ENCODE measurements around the gene SPRR5. TPM values are rescaled to one million over a fixed set of nuclear protein-coding genes. Genes with fewer than 3 reads are reported as not detected.

Gene SPRR5
- polyA plus RNA-seq, 1 donor (not counting 4 experiments of a cell fraction or from before 2014, with no cell fraction given): 0.30 TPM

- Histone ChIP-seq H3K4me3 (ENCODE audit: control insufficient read depth in 2 of 3, extremely low read depth in 1 of 3, insufficient read depth in 2 of 3, low read depth in 1 of 3, low read length in 3 of 3) (no peak overlapping the region), H3K36me3 (ENCODE audit: control insufficient read depth in 2 of 2, extremely low read depth in 1 of 2, insufficient read depth in 2 of 2, low read length in 2 of 2) (no peaks in the 10 kb centered on the region), H3K4me1 (ENCODE audit: control insufficient read depth, extremely low read depth, insufficient read depth, low read length) (peaks cover 13% of the 10 kb centered on the region), H3K4me2 (ENCODE audit: control insufficient read depth, extremely low read depth, insufficient read depth, low read depth, low read length) (no peak overlapping the region), H3K27ac (ENCODE audit: control insufficient read depth, insufficient read depth, low read length) (no peak overlapping the region), H3K27me3 (ENCODE audit: control insufficient read depth, extremely low read depth, insufficient read depth, low read length) (no peaks in the 10 kb centered on the region), H3K9ac (ENCODE audit: control insufficient read depth, extremely low read depth, insufficient read depth, low read length) (no peak overlapping the region), H4K20me1 (ENCODE audit: control insufficient read depth, extremely low read depth, insufficient read depth, low read length) (no peaks in the 10 kb centered on the region), H3K9me3 (ENCODE audit: control insufficient read depth, low read depth, low read length) (no peaks in the 10 kb centered on the region), H2AFZ (ENCODE audit: control insufficient read depth, low read length) (no peak overlapping the region), H3K79me2 (ENCODE audit: control insufficient read depth, insufficient read depth, low read length) (no peaks in the 10 kb centered on the region), H3K9me1 (ENCODE audit: control insufficient read depth, extremely low read depth, insufficient read depth, low read length) (no peaks in the 10 kb centered on the region)
- FAIRE-seq: no peak
- dilution Hi-C loops (cut with MboI; ENCODE audit: extremely low pct_ligation_motif_present, low sequenced_read_pairs): no loop called here
- TF ChIP-seq EZH2 (IDR thresholded peaks at IDR 0.05; ENCODE audit: low read length) (no peak), CTCF (optimal IDR thresholded peaks at IDR 0.05 in 1 of 3, IDR thresholded peaks at IDR 0.05 in 1 of 3, conservative IDR thresholded peaks at IDR 0.05 in 1 of 3; ENCODE audit: extremely low read depth in 1 of 3, insufficient read depth in 2 of 3, low read length in 3 of 3) (no peak)
- DNase-seq (ENCODE audit: low read depth, low spot score): no peak
These were observed 29.7 kb downstream of the SPRR5 start for GRCh38 chr1:152976688-152977087.

DNA sequence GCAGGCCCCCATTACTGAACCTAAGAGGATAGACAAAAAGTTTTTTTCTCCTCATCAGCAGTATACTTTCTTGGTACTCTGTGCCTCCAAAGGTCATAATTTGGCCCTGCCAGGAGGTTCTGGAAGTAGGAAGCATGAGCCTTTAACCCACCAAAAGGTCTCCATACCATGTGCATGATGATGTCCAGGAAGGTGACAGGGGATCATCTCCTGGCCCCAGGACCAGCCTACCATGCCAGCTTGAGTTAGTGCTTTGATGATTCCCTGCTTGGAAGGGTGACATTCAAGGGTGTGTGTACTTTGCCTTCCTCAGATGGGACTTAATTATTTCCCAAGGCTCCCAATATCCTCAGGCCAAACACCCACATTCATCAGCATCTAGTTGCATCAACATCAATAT, 30.6 kb downstream of the SPRR5 start:
- no peak for FAIRE-seq
- dilution Hi-C loops (cut with MboI; ENCODE audit: extremely low pct_ligation_motif_present, low sequenced_read_pairs): no loop called here

More for the DNA sequence above, 30.6 kb downstream of the SPRR5 start:
- TF ChIP-seq CTCF (optimal IDR thresholded peaks at IDR 0.05 in 1 of 3, IDR thresholded peaks at IDR 0.05 in 1 of 3, conservative IDR thresholded peaks at IDR 0.05 in 1 of 3; ENCODE audit: extremely low read depth in 1 of 3, insufficient read depth in 2 of 3, low read length in 3 of 3) (no peak), EZH2 (IDR thresholded peaks at IDR 0.05; ENCODE audit: low read length) (no peak)
- no peak overlapping the region for H3K4me3 ChIP-seq (ENCODE audit: control insufficient read depth in 2 of 3, extremely low read depth in 1 of 3, insufficient read depth in 2 of 3, low read depth in 1 of 3, low read length in 3 of 3)
- H3K4me2 ChIP-seq (ENCODE audit: control insufficient read depth, extremely low read depth, insufficient read depth, low read depth, low read length): no peak overlapping the region
- H2AFZ ChIP-seq (ENCODE audit: control insufficient read depth, low read length): no peak overlapping the region
- H3K27me3 ChIP-seq (ENCODE audit: control insufficient read depth, extremely low read depth, insufficient read depth, low read length): no peaks in the 10 kb centered on the region
- H3K27ac ChIP-seq (ENCODE audit: control insufficient read depth, insufficient read depth, low read length): no peak overlapping the region
- H3K9me3 ChIP-seq (ENCODE audit: control insufficient read depth, low read depth, low read length): no peaks in the 10 kb centered on the region
- no peaks in the 10 kb centered on the region for H4K20me1 ChIP-seq (ENCODE audit: control insufficient read depth, extremely low read depth, insufficient read depth, low read length)
- H3K9ac ChIP-seq (ENCODE audit: control insufficient read depth, extremely low read depth, insufficient read depth, low read length): no peak overlapping the region
- H3K36me3 ChIP-seq (ENCODE audit: control insufficient read depth in 2 of 2, extremely low read depth in 1 of 2, insufficient read depth in 2 of 2, low read length in 2 of 2): no peaks in the 10 kb centered on the region
- no peak for DNase-seq (ENCODE audit: low read depth, low spot score)
- no peaks in the 10 kb centered on the region for H3K9me1 ChIP-seq (ENCODE audit: control insufficient read depth, extremely low read depth, insufficient read depth, low read length)
- peaks cover 5% of the 10 kb centered on the region for H3K4me1 ChIP-seq (ENCODE audit: control insufficient read depth, extremely low read depth, insufficient read depth, low read length)
- H3K79me2 ChIP-seq (ENCODE audit: control insufficient read depth, insufficient read depth, low read length): no peaks in the 10 kb centered on the region

Data from keratinocyte (primary cell).